Retinal pigment epithelial cell (primary cell): ENCODE data around the gene VDR.
A peak's percentile ranks its signal among the peaks of the same experiment; 100 is the strongest.

ENCODE experiments used
- DNase-seq: peaks from one replicate; pipeline ENCODE4 v3.0.0-alpha.2; 2010; ENCODE audit warnings: low read depth
- H3K4me3 ChIP-seq: 2 replicates; pipeline ENCODE4 v1.5.1; 2011; ENCODE audit warnings: mild to moderate bottlenecking, low read length, control low read depth, moderate library complexity
- TF ChIP-seq, protein P1 (sequence below): conservative IDR thresholded peaks from 2 replicates; pipeline ENCODE4 v1.5.1; 2011; ENCODE audit warnings: low read depth, low read length, control low read depth, inconsistent platforms

VDR gene

DNA sequence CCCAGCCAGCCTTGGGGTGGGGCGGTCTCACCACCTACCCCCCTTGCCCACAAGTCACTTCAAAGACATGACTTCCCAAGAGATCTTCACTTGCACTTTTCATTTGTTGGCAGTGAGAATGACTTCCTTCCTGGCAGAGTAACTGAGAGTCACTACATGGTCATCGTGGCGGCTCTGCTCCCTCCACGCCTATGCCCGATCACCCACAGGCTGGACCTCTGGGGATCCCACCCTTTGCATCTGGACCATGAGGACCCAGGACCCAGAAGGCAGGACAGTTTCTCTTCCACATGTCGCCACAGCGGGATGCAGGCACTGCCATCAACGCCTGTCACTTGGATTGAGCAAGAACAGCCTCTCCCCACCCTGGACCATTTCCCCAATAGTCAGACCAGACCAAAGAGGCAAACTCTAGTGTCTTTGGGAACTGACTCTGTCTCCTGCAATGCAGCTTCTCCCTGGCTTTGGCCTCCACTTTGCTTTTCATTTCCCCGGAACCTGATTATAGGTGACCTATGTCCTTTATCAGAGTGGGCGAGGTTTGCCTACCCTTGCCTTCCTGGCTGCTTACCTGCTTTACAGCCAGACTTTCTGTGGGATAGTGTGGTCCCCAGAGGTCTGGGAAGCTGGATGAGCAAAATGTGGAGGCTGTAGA lies 3.6 kb downstream of the VDR start:
- TF ChIP-seq, protein P1, sequence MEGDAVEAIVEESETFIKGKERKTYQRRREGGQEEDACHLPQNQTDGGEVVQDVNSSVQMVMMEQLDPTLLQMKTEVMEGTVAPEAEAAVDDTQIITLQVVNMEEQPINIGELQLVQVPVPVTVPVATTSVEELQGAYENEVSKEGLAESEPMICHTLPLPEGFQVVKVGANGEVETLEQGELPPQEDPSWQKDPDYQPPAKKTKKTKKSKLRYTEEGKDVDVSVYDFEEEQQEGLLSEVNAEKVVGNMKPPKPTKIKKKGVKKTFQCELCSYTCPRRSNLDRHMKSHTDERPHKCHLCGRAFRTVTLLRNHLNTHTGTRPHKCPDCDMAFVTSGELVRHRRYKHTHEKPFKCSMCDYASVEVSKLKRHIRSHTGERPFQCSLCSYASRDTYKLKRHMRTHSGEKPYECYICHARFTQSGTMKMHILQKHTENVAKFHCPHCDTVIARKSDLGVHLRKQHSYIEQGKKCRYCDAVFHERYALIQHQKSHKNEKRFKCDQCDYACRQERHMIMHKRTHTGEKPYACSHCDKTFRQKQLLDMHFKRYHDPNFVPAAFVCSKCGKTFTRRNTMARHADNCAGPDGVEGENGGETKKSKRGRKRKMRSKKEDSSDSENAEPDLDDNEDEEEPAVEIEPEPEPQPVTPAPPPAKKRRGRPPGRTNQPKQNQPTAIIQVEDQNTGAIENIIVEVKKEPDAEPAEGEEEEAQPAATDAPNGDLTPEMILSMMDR = no peak
- DNase-seq = no peak
- no peak overlapping the region for H3K4me3 ChIP-seq

DNA sequence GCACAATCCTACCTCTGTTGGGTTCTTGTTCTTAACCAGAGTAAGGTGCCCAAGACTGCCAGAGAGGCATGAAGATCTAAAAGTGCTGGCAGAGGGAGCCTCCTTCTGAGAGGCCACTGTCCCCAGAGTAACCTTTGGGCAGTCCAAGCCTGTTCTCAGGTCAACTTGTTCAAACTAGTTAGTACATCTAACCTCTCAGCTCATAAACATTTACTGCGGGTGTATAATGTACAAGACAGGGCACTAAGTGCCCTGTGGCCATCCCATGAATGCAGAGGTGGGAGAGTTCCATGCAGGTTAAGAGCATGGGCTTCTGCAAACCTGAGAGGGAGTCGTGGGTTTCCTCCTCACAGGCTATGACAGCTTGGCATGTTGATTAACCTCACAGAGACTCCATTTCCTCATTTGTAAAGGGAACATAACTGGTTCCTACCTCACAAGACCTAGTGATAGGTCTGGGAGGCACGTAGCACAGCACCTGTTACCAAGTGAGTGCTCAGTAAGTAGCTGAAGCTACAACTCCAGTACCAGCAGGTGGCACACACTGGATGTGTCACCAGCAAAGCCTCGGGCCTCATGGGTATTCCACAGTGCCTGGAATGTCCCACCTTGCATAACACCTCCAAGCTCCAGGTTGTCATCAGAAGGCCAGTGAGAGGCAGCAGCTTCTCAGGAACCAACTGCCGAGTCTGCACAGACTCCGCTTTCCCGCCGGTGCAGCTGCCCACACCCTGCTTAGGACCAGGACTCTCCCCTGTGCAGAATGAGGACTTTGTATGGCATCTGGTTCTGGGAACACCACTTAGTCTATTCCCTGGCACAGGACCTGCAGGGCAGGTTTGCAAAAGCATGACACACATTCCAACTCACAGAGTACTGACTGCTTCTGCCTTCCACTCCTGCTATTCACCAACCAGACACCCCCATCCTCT lies 4.4 kb downstream of the VDR start:
- DNase-seq = no peak
- TF ChIP-seq, protein P1 = peak; percentile 27
- H3K4me3 ChIP-seq = no peak overlapping the region

DNA sequence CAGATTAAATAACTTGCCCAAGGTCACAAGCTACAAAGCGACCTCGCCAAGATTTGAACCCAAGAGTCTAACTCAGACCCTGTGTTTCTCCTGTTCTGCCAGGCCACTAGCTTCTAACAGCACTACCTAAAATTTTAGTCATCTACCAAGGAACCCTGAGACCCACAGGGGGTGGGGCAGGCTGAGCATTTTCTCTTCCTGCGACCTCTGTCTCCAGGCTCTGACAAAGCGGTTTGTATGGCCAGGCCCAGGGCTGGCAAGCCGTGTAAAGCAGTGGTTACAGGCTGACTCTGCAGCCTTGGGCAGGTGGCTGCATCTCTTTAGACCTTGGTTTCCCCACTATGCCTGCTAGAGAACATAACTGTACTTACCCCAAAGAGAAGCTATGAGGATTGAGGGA lies 5.3 kb downstream of the VDR start:
- DNase-seq = no peak
- TF ChIP-seq, protein P1 = no peak
- no peak overlapping the region for H3K4me3 ChIP-seq

DNA sequence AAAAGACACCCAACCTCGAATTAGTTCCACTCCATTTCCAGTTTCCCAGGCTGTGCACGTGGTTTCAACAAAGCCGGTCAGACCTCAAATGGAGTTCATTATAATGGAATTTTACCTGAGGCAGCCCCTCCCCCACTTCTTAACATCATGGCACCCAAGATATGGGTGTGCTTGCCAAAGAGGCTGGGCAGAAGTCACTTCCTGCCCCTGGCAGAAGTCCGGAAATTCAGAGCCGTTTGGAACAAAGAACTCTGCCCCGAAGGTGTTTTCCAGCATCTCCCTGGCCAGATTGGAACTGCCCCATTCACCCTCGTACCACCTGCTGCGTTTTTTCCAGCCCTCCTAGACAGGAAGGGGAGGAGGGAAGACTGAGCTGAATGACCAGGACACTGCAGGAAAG lies 8.2 kb downstream of the VDR start:
- H3K4me3 ChIP-seq = no peak overlapping the region
- DNase-seq = no peak
- TF ChIP-seq, protein P1 = no peak

DNA sequence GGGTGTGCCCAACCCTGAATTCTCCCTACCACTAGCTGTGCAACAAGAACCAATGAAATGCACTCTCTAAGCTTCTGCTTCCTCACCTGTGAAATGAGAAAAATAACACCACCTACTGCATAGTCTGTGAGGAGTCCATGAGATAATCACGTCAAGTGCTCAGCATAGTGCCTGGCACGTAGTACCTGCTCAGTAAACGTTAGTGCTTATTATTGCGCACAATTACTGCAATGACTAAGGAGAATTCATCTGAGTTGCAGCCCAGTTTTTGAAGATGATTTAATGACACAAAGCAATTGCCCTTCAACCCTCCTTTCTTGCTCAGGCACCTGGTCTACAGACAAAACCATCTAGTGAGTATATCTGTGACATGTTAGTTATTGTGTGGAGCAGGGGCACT lies 8.8 kb downstream of the VDR start:
- no peak overlapping the region for H3K4me3 ChIP-seq
- TF ChIP-seq, protein P1 = no peak
- DNase-seq = no peak

DNA sequence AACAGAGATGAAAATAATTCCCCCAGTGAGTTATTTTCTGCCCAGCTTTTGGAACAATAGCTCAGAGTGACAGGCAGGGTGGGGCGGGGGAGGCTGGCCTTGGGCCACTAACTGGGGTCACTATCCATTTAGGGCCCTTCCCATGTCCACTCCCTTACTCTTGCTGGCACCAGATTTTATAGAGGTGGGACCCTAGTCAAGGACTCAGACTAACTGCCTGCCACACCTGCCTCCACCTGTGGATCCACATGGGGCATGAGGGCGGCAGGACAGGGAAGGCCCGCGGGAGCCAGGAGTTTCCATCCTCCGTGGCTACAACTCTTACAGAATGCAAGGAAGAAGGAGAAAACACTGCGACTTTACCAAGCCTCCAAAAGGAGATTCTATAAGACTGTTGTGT lies 10.1 kb downstream of the VDR start:
- H3K4me3 ChIP-seq = no peak overlapping the region
- no peak for DNase-seq
- TF ChIP-seq, protein P1 = no peak
